Osteocyte (in vitro differentiated cells): Measurements from ENCODE around the gene ASXL3. TPM values are rescaled to one million over a fixed set of nuclear protein-coding genes. Genes with fewer than 3 reads are reported as not detected.

ENCODE experiments used
- DNase-seq: peaks from one replicate; pipeline ENCODE4 v3.0.0; 2021; ENCODE audit warnings: mixed read lengths; ENCODE audit not compliant: unreplicated experiment; ENCODE audit errors: extremely low spot score
- H3K27ac Mint-ChIP-seq: one replicate; pipeline ENCODE4 v1.8.0; 2021; ENCODE audit warnings: mild to moderate bottlenecking, mixed read lengths; ENCODE audit not compliant: unreplicated experiment
- H3K27me3 Mint-ChIP-seq: one replicate; pipeline ENCODE4 v1.8.0; 2021; ENCODE audit warnings: mixed read lengths; ENCODE audit not compliant: unreplicated experiment
- H3K36me3 Mint-ChIP-seq: one replicate; pipeline ENCODE4 v1.8.0; 2021; ENCODE audit warnings: mixed read lengths; ENCODE audit not compliant: unreplicated experiment
- H3K4me1 Mint-ChIP-seq: one replicate; pipeline ENCODE4 v1.8.0; 2021; ENCODE audit warnings: mixed read lengths; ENCODE audit not compliant: unreplicated experiment
- H3K4me3 Mint-ChIP-seq: one replicate; pipeline ENCODE4 v1.8.0; 2021; ENCODE audit warnings: mild to moderate bottlenecking, moderate library complexity, mixed read lengths; ENCODE audit not compliant: unreplicated experiment
- H3K9me3 Mint-ChIP-seq: one replicate; pipeline ENCODE4 v1.8.0; 2021; ENCODE audit warnings: mixed read lengths; ENCODE audit not compliant: unreplicated experiment
- total RNA-seq: library from RNA; stranded (reverse); gene quantifications from 2 replicates; pipeline ENCODE4 v1.2.1, GENCODE V29; 2021
- TF ChIP-seq, protein P1 (sequence below): fragments of 200-600 bp; sonication (generic); IDR thresholded peaks from 2 replicates; pipeline ENCODE4 v1.5.0; 2021; ENCODE audit warnings: antibody characterized with exemption, mild to moderate bottlenecking, moderate library complexity

Gene ASXL3
- total RNA-seq, 1 donor from 2014 or later = 7.2 TPM

DNA sequence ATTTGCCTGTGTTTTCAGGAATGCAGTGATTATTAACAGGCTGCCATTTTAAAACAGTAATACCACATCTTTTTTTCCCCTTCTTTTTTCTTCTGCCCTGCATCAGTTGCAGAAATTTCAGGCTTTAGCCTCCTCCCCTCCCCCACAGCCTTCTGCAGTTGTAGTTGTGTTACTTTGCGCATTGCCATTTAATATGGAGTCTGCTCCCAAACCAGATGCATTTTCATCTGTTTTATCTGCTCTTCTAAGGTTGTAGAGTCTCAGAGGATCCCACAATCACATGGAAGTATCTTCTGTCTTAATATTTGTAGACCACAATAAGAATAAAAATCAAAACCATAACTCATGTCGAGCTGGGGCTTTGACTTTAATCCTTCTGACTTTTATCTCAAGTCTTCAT is 3.8 kb downstream of the ASXL3 start:
- Mint-ChIP-seq H3K27me3 (no peaks in the 10 kb centered on the region), H3K27ac (no peak overlapping the region), H3K9me3 (peaks cover 5% of the 10 kb centered on the region), H3K4me1 (peaks cover 31% of the 10 kb centered on the region), H3K4me3 (no peak overlapping the region), H3K36me3 (no peaks in the 10 kb centered on the region)
- TF ChIP-seq, protein P1, sequence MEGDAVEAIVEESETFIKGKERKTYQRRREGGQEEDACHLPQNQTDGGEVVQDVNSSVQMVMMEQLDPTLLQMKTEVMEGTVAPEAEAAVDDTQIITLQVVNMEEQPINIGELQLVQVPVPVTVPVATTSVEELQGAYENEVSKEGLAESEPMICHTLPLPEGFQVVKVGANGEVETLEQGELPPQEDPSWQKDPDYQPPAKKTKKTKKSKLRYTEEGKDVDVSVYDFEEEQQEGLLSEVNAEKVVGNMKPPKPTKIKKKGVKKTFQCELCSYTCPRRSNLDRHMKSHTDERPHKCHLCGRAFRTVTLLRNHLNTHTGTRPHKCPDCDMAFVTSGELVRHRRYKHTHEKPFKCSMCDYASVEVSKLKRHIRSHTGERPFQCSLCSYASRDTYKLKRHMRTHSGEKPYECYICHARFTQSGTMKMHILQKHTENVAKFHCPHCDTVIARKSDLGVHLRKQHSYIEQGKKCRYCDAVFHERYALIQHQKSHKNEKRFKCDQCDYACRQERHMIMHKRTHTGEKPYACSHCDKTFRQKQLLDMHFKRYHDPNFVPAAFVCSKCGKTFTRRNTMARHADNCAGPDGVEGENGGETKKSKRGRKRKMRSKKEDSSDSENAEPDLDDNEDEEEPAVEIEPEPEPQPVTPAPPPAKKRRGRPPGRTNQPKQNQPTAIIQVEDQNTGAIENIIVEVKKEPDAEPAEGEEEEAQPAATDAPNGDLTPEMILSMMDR = no peak
- DNase-seq = no peak

DNA sequence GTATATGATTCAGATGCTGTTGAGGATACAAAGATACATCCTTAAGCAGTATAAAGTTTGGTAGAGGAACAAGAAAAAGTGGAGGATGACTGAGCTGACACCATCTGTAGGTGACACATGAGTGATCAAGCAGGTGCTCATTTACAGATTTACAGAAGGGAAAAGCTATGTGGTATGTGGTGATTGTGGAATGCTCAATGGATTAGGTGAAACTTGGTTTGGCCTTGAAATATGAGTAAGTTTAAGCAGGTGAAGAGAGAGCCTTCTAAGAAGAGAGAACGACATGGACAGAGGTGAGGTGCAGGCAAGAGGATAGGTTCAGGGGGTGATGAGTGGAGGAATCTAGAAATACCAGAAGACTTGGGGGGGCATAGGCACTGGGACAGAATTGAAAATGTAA is 5.9 kb downstream of the ASXL3 start:
- Mint-ChIP-seq H3K4me3 (no peak overlapping the region), H3K36me3 (peaks cover 5% of the 10 kb centered on the region), H3K9me3 (peaks cover 19% of the 10 kb centered on the region), H3K27ac (no peak overlapping the region), H3K27me3 (no peaks in the 10 kb centered on the region), H3K4me1 (peaks cover 28% of the 10 kb centered on the region)
- DNase-seq = no peak
- TF ChIP-seq, protein P1 = no peak

DNA sequence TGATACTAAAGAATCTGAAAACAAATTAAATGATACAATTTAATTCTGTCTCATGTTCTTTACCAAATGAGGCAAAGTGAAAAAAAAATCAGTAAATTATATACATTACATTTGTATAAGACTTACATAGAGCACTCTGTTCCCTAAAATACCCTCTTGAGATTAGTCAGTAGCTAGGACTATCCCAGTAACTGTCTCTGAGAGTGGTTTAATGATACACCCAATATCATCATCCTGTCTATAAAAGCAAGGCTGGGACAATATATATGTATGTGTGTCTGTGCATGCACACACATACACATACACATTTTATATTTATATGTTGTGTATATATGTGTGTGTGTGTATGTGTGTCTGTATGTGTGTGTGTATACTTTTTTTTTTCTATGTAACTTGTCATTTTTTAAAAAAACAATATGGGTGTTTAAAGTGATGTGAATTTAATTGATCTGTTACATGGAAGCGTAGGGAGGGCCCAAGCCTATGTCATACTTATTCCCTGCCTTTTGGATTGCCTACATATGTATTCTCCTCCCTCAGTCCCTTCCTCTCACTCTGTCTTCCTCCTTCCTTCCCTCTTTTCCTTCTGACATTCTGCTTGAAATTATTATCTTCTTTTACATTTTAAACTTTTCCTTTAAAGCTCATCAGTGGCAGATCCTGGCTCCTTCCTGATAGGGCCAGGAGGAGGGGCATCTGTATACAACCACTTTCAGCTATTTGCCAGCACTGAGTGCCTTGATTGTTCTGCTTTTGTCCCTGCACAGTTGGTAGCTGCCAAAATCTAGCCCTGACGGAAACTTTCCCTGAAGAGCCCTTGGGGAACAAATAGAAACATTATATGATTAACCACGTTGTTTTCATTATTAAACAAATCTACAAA is 6.8 kb downstream of the ASXL3 start:
- no peak for DNase-seq

DNA sequence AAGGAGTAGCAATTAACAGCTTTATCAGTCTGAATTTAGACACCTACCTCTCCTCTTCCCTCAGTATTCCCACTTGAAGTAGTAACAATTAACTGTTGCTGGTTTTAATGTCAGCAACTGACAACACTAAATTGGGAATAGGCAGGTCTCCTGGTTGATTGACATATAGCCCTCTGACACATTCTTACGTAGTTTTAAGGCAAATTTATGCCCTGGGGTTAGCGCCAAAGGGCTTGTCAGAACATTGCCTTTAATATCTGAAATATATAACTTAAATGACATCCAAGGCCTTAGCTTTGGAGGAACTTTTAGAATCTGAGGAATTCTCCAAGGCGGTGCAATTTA is 7.4 kb downstream of the ASXL3 start:
- TF ChIP-seq, protein P1 = no peak
- H3K4me3 Mint-ChIP-seq = no peak overlapping the region

More for the DNA sequence above, 6.8 kb downstream of the ASXL3 start:
- H3K4me1 Mint-ChIP-seq = peaks cover 28% of the 10 kb centered on the region
- peaks cover 19% of the 10 kb centered on the region for H3K9me3 Mint-ChIP-seq
- H3K27me3 Mint-ChIP-seq = no peaks in the 10 kb centered on the region
- TF ChIP-seq, protein P1 = no peak
- no peak overlapping the region for H3K4me3 Mint-ChIP-seq
- H3K36me3 Mint-ChIP-seq = peaks cover 5% of the 10 kb centered on the region
- H3K27ac Mint-ChIP-seq = peak overlapping the region; percentile 32

DNA sequence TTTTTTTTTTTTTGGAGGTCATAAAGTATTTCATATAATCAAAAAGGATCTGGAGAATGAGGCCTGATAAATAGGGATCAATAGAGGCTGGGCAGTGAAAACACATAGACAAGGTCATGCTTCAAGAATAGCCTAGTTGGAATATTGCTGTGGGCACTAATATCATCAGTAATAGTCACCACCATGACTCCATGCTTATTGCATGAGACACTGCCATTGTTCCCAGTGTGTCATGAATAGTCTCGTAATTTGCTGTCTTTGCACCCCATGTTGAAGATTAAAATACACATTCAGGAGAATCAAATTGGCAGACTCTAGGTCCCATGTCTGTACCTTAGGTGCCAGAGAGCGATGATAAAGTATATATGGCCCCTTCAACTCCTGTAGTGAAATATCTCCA is 10.3 kb downstream of the ASXL3 start:
- H3K27ac Mint-ChIP-seq = no peak overlapping the region
- no peak for DNase-seq
- peaks cover 19% of the 10 kb centered on the region for H3K9me3 Mint-ChIP-seq
- no peak overlapping the region for H3K4me3 Mint-ChIP-seq
- TF ChIP-seq, protein P1 = no peak
- H3K36me3 Mint-ChIP-seq = peaks cover 5% of the 10 kb centered on the region
- H3K27me3 Mint-ChIP-seq = no peaks in the 10 kb centered on the region
- peaks cover 32% of the 10 kb centered on the region for H3K4me1 Mint-ChIP-seq

More for the DNA sequence above, 7.4 kb downstream of the ASXL3 start:
- H3K9me3 Mint-ChIP-seq = peaks cover 19% of the 10 kb centered on the region
- H3K27me3 Mint-ChIP-seq = no peaks in the 10 kb centered on the region
- no peak for DNase-seq
- H3K4me1 Mint-ChIP-seq = peaks cover 28% of the 10 kb centered on the region
- H3K36me3 Mint-ChIP-seq = peaks cover 5% of the 10 kb centered on the region
- H3K27ac Mint-ChIP-seq = peak overlapping the region; percentile 32
